Neutrophil (primary cell): ENCODE measurements around the gene MGAT3.
"Not testable (repeated sequence)": the region's sequence is repeated elsewhere in the genome, so short reads cannot be mapped to it uniquely, and the experiment has no call there.

Source experiments
- H3K27ac ChIP-seq: fragments of 200-600 bp; sonication (generic); 2 replicates; pipeline ENCODE4 v1.5.1; 2016; ENCODE audit warnings: mild to moderate bottlenecking, moderate library complexity
- H3K27me3 ChIP-seq: fragments of 200-600 bp; sonication (generic); 2 replicates; pipeline ENCODE4 v1.6.0; 2016; ENCODE audit warnings: mild to moderate bottlenecking
- H3K36me3 ChIP-seq: fragments of 200-600 bp; sonication (generic); 2 replicates; pipeline ENCODE4 v1.5.1; 2017
- H3K4me1 ChIP-seq, 2 experiments: fragments of 200-600 bp in 1 of 2; sonication (generic) in 1 of 2; 1 replicate in 1 of 2; 2 replicates in 1 of 2; pipeline versions ENCODE4 v1.5.1 to v1.6.1; 2013 to 2016; ENCODE audit warnings: low read depth in 1 of 2, low read length in 1 of 2, mild to moderate bottlenecking in 1 of 2, moderate library complexity in 1 of 2; ENCODE audit not compliant: control insufficient read depth in 1 of 2, insufficient read depth in 1 of 2
- H3K4me3 ChIP-seq, 2 experiments: fragments of 200-600 bp in 1 of 2; sonication (generic) in 1 of 2; 1 replicate in 1 of 2; 2 replicates in 1 of 2; pipeline ENCODE4 v1.5.1; 2013 to 2016; ENCODE audit warnings: low read depth in 1 of 2, low read length in 1 of 2, mild to moderate bottlenecking in 1 of 2, moderate library complexity in 1 of 2
- H3K9me3 ChIP-seq: fragments of 200-600 bp; sonication (generic); 2 replicates; pipeline ENCODE4 v1.5.1; 2016
- TF ChIP-seq, protein P1 (sequence below): fragments of 200-600 bp; sonication (generic); IDR thresholded peaks from 2 replicates; pipeline ENCODE4 v1.5.1; 2016; ENCODE audit warnings: antibody characterized with exemption

The MGAT3 gene

DNA sequence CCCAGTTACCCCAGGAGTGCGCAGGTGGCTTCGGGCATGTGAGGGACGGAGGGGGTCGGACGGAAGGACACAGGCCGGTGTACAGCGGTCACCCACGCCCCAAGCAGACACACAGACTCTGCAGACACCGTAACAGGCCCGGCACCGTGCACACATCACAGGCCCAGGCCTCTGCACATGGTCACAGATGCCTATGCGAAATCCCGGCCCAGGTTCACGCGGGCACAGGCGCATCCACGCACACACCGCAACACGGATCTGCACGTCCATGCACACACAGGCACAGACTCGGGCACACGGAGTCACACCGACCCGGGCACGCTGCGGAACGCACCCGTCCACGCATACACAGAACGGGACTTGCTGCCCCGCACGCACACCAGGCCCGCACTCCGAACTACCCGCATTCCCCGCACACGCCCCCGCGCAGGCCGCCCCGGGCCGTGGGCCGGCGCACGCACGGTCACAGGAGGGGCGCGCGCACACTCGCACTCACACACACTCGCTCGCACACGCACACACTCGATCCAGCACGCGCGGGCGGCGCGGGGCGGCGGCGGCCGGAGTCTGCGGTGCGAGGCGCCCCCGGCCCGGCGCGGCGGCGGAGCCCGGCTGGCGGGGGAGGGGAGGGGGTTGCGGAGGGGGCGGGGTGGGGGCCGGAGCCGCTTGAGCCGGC is at the start of gene MGAT3:
TSS of gene MGAT3 (plus strand) at position 491 of the 676 bp plus-strand sequence. CDS start 30,336 bp downstream, outside the sequence.
- TF ChIP-seq, protein P1, sequence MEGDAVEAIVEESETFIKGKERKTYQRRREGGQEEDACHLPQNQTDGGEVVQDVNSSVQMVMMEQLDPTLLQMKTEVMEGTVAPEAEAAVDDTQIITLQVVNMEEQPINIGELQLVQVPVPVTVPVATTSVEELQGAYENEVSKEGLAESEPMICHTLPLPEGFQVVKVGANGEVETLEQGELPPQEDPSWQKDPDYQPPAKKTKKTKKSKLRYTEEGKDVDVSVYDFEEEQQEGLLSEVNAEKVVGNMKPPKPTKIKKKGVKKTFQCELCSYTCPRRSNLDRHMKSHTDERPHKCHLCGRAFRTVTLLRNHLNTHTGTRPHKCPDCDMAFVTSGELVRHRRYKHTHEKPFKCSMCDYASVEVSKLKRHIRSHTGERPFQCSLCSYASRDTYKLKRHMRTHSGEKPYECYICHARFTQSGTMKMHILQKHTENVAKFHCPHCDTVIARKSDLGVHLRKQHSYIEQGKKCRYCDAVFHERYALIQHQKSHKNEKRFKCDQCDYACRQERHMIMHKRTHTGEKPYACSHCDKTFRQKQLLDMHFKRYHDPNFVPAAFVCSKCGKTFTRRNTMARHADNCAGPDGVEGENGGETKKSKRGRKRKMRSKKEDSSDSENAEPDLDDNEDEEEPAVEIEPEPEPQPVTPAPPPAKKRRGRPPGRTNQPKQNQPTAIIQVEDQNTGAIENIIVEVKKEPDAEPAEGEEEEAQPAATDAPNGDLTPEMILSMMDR = no peak
- H3K9me3 ChIP-seq = no peaks in the 10 kb centered on the region
- H3K4me1 ChIP-seq = no peaks in the 10 kb centered on the region
- no peak within 1 kb of the TSS for H3K4me3 ChIP-seq
- H3K27ac ChIP-seq = no peak within 1 kb of the TSS
- peaks cover 78% of the 10 kb centered on the region for H3K27me3 ChIP-seq
- no peaks in the 10 kb centered on the region for H3K36me3 ChIP-seq

DNA sequence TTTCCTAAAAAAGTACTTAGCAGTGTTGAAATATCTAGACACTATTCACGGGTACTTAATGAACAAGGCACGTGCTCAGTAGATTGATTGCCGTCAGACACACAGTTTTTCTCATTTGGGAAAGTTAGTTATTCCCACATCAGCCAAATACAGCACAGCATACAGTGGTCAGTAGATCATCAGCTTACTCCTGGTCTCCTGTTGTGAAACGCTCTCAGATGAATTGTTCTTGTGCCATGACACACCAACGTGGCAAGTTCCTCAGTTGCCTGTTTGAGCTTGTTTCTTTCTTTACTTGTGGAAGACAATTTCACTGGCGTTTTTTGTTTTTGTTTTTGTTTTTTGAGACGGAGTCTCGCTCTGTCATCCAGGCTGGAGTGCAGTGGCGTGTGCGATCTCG is 48.6 kb upstream of the MGAT3 start:
- TF ChIP-seq, protein P1 = no peak
- peaks cover 24 to 33% of the 10 kb centered on the region in 2 experiments for H3K4me1 ChIP-seq
- no peaks in the 10 kb centered on the region for H3K27me3 ChIP-seq
- H3K27ac ChIP-seq = no peak overlapping the region
- no peak overlapping the region for H3K4me3 ChIP-seq
- H3K36me3 ChIP-seq = peaks cover 9% of the 10 kb centered on the region
- no peaks in the 10 kb centered on the region for H3K9me3 ChIP-seq

DNA sequence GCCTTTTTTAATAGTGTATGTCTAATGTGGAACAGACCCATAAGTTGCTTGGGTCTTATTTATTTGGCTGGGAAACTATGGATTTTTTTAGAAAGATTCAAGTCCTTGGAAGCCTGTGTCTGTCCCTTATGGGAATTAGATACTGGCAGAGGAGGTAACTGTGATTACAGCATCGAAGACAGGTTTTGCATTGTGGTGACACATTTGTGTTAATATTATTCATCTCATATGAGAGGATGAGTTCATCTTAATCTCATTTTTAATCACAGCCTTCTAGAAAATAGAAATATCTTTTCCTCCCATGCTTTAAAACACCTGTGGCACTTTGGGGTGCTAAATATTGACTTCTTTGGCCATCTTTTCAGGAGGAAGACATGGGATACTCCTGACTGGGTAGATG is 48.0 kb upstream of the MGAT3 start:
- Histone ChIP-seq H3K9me3 (no peaks in the 10 kb centered on the region), H3K4me3 (no peak overlapping the region), H3K27me3 (no peaks in the 10 kb centered on the region), H3K36me3 (peaks cover 9% of the 10 kb centered on the region), H3K4me1 (peaks cover 28 to 38% of the 10 kb centered on the region in 2 experiments), H3K27ac (no peak overlapping the region)
- TF ChIP-seq, protein P1 = no peak

- peaks cover 28 to 38% of the 10 kb centered on the region in 2 experiments for H3K4me1 ChIP-seq
- no peak overlapping the region for H3K4me3 ChIP-seq
- no peaks in the 10 kb centered on the region for H3K9me3 ChIP-seq
- H3K27ac ChIP-seq = no peak overlapping the region
- TF ChIP-seq, protein P1 = no peak
- H3K36me3 ChIP-seq = peaks cover 9% of the 10 kb centered on the region
- H3K27me3 ChIP-seq = no peaks in the 10 kb centered on the region
Observed at GRCh38 chr22:39409516-39410029, 47.2 kb upstream of the MGAT3 start.

GRCh38 chr22:39410264-39410663 is 46.5 kb upstream of the MGAT3 start:
- Histone ChIP-seq H3K4me1 (peaks cover 28 to 38% of the 10 kb centered on the region in 2 experiments), H3K4me3 (no peak overlapping the region), H3K27ac (no peak overlapping the region), H3K27me3 (no peaks in the 10 kb centered on the region), H3K9me3 (no peaks in the 10 kb centered on the region), H3K36me3 (peaks cover 11% of the 10 kb centered on the region)
- TF ChIP-seq, protein P1 = no peak

DNA sequence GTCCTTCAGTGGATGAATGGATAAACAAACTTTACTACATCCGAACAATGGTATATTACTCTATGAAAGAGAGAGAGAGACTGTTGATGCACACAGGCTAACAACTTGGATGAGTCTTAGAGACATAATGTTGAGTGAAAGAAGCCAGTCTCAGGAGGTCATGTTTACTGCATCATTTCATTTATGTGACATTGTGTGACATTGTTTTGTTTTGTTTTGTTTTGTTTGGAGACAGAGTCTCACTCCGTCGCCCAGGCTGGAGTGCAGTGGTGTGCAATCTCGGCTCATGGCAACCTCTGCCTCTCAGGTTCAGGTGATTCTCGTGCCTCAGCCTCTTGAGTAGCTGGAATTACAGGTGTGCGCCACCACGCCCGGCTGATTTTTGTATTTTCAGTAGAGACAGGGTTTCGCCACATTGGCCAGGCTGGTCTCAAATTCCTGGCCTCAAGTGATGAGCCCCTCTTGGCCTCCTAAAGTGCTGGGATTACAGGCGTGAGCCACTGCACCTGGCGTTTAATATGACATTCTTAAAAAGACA is 44.9 kb upstream of the MGAT3 start:
- Histone ChIP-seq H3K36me3 (peaks cover 19% of the 10 kb centered on the region), H3K4me3 (peak overlapping the region in 1 of 2 experiments; percentile 46), H3K4me1 (peaks cover 28 to 38% of the 10 kb centered on the region in 2 experiments), H3K27ac (peak overlapping the region; percentile 72)
- not testable (repeated sequence) for H3K27me3 ChIP-seq, H3K9me3 ChIP-seq

- not testable (repeated sequence) for H3K9me3 ChIP-seq, H3K27me3 ChIP-seq
- H3K36me3 ChIP-seq = peaks cover 33% of the 10 kb centered on the region
- H3K27ac ChIP-seq = peak overlapping the region; percentile 72
- H3K4me1 ChIP-seq = peaks cover 28 to 38% of the 10 kb centered on the region in 2 experiments
- peak overlapping the region in 1 of 2 experiments; percentile 46 for H3K4me3 ChIP-seq
Observed at GRCh38 chr22:39413204-39413603, 43.6 kb upstream of the MGAT3 start.
